NCI-H1092 (cell line): ENCODE measurements around the gene ATP6V1C2.
"Not testable (repeated sequence)": the region's sequence is repeated elsewhere in the genome, so short reads cannot be mapped to it uniquely, and the experiment has no call there.

Source experiments
- DNase-seq: peaks from one replicate; lab custom pipeline; 2025; lab: John Stamatoyannopoulos, UW

ATP6V1C2 gene

GRCh38 chr2:10786240-10786982, 65.0 kb downstream of the ATP6V1C2 start:
- no peak for DNase-seq

- DNase-seq = no peak
These were observed 65.9 kb downstream of the ATP6V1C2 start for GRCh38 chr2:10787176-10787968.

- DNase-seq = no peak
These were observed 67.4 kb downstream of the ATP6V1C2 start for GRCh38 chr2:10788855-10789254.

GRCh38 chr2:10790228-10790973, 69.0 kb downstream of the ATP6V1C2 start:
- DNase-seq = no peak

- DNase-seq = no peak
These were observed 70.7 kb downstream of the ATP6V1C2 start for GRCh38 chr2:10792001-10792634.

GRCh38 chr2:10792660-10793400, 71.4 kb downstream of the ATP6V1C2 start:
- no peak for DNase-seq

- no peak for DNase-seq
These were observed 72.4 kb downstream of the ATP6V1C2 start for GRCh38 chr2:10793816-10794215.

- no peak for DNase-seq
These were observed 73.4 kb downstream of the ATP6V1C2 start for GRCh38 chr2:10794876-10795275.

- no peak for DNase-seq
These were observed 74.1 kb downstream of the ATP6V1C2 start for GRCh38 chr2:10795508-10796046.

GRCh38 chr2:10796703-10797102, 75.3 kb downstream of the ATP6V1C2 start:
- no peak for DNase-seq

GRCh38 chr2:10798783-10799182, 77.4 kb downstream of the ATP6V1C2 start:
- DNase-seq = no peak

- no peak for DNase-seq
These were observed 78.7 kb downstream of the ATP6V1C2 start for GRCh38 chr2:10800163-10800562.

- DNase-seq = no peak
These were observed 81.2 kb downstream of the ATP6V1C2 start for GRCh38 chr2:10802657-10803056.

GRCh38 chr2:10805990-10806389, 84.6 kb downstream of the ATP6V1C2 start:
- not testable (repeated sequence) for DNase-seq

- DNase-seq = no peak
These were observed 85.1 kb downstream of the ATP6V1C2 start for GRCh38 chr2:10806543-10806942.

GRCh38 chr2:10810202-10811161, 89.1 kb downstream of the ATP6V1C2 start:
- no peak for DNase-seq

GRCh38 chr2:10811517-10811916, 90.1 kb downstream of the ATP6V1C2 start:
- no peak for DNase-seq

- peak; percentile 91 for DNase-seq
These were observed 91.1 kb downstream of the ATP6V1C2 start, which contains the start of gene PDIA6 for GRCh38 chr2:10812362-10813162. Gene PDIA6 (minus strand): TSS chr2:10812785. CDS start chr2:10812696, 89 bp downstream.
